Activated T-cell treated with anti-CD3 and anti-CD28 coated beads, Interleukin-2, amount 50 U/mL, for 4 hours (primary cell): ENCODE measurements around the gene ZNF688. TPM values are rescaled to one million over a fixed set of nuclear protein-coding genes. Genes with fewer than 3 reads are reported as not detected.
"Not testable (repeated sequence)": the region's sequence is repeated elsewhere in the genome, so short reads cannot be mapped to it uniquely, and the experiment has no call there.

Source experiments
- ATAC-seq, 2 donors: fragments of 200-7000 bp; cut with Tn5 transposase; one replicate each; pipeline ENCODE4 v1.10.0; 2021
- DNase-seq: peaks from one replicate; pipeline ENCODE4 v3.0.0-alpha.2; 2020
- H3K27me3 Mint-ChIP-seq: one replicate; pipeline ENCODE4 v1.8.0; 2021; ENCODE audit warnings: low read depth, mixed read lengths
- H3K36me3 Mint-ChIP-seq: one replicate; pipeline ENCODE4 v1.8.0; 2022; ENCODE audit warnings: mixed read lengths; ENCODE audit not compliant: insufficient read depth
- H3K4me1 Mint-ChIP-seq: one replicate; pipeline ENCODE4 v1.8.0; 2021; ENCODE audit warnings: low read depth, mixed read lengths
- H3K4me3 Mint-ChIP-seq: one replicate; pipeline ENCODE4 v1.8.0; 2021; ENCODE audit warnings: mild to moderate bottlenecking, moderate library complexity, mixed read lengths
- H3K9me3 Mint-ChIP-seq: one replicate; pipeline ENCODE4 v1.8.0; 2021; ENCODE audit warnings: mixed read lengths
- total RNA-seq, 3 donors: library from RNA; stranded (reverse); gene quantifications; one replicate each; pipeline ENCODE4 v1.2.1, GENCODE V29; 2021

ZNF688 gene
- total RNA-seq, 3 donors from 2014 or later: 5.6 to 8.1 (median 7.4) TPM

DNA sequence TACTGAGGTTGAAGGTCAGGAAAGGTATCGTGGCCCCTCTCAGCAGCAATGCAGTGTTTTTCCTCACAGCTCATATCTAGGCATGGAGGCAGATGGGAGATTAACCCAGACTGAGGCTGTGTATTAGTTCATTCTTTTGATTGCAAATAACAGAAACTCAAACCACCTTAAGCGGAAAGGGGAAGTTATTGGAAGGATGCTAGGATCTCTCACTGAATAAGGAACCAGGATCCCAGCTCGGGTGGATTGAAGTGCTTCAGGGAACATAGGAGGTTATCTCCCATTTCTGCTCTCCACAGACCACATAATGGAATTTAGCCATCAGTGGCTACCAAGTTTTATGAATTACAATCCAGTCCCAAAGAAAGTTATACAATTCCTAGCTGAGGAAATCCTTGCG, 30.5 kb upstream of the ZNF688 start:
- no peaks in the 10 kb centered on the region for H3K4me1 Mint-ChIP-seq
- H3K27me3 Mint-ChIP-seq: no peaks in the 10 kb centered on the region
- no peak for ATAC-seq

DNA sequence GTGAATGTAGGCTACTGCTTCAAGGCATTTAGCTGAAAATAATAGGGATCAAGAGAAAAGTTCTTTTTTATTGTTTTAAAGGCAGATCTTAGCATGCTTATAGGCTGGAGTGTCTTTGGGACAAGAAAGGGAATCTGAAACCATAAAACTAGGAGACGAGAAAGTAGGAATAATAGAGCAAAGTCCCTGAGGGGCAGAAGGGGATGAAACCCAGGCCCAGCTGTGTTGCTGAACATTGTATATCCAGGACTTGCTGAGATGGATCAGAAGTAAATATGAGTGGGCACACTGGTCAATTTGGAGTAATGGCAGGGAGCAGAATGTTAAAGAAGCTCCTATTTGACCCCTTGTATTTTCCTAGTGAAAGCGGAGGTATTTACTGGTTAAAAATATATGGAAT, 29.4 kb upstream of the ZNF688 start:
- no peak for ATAC-seq
- Mint-ChIP-seq H3K9me3 (no peaks in the 10 kb centered on the region), H3K27me3 (no peaks in the 10 kb centered on the region)

More for the DNA sequence above, 30.5 kb upstream of the ZNF688 start:
- no peak for DNase-seq
- H3K4me3 Mint-ChIP-seq: no peak overlapping the region
- peaks cover 23% of the 10 kb centered on the region for H3K36me3 Mint-ChIP-seq
- no peaks in the 10 kb centered on the region for H3K9me3 Mint-ChIP-seq

DNA sequence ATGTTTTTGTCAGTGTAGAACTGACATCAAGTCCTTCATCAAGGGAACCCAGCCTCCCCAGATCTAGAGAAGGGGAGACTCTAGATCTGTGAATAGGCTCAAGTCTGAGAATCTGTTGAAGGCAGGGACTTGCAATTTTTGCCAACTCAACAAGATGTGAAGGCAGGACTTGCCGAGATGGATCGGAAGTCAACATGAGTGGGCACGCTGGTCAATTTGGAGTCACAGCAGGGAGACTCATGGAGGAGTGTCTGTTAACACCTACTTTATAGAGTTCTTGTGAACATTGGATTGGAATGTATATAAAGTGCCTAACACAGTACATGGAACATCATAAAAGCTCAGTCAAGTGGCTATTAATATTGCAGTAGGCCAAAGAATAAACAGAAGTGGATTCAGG, 28.7 kb upstream of the ZNF688 start:
- Mint-ChIP-seq H3K36me3 (peaks cover 14% of the 10 kb centered on the region), H3K9me3 (no peaks in the 10 kb centered on the region), H3K4me1 (no peaks in the 10 kb centered on the region), H3K4me3 (no peak overlapping the region), H3K27me3 (no peaks in the 10 kb centered on the region)
- ATAC-seq: no peak
- no peak for DNase-seq

More for the DNA sequence above, 29.4 kb upstream of the ZNF688 start:
- no peak for DNase-seq
- peaks cover 19% of the 10 kb centered on the region for H3K36me3 Mint-ChIP-seq
- no peak overlapping the region for H3K4me3 Mint-ChIP-seq
- no peaks in the 10 kb centered on the region for H3K4me1 Mint-ChIP-seq

DNA sequence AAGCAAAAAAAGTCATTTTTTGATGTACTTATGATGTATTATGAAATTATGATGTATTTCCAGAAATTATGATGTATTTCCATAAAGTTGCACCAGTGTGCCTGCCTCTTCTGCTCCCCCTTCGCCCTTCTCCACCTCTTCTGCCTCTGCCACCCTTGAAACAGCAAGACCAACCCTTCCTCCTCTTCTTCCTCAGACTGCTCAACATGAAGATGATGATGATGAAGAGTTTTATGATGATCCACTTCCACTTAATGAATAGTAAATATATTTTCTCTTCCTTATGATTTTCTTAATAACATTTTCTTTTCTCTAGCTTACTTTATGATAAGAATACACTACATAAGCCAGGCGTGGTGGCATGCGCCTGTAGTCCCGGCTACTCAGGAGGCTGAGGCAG, 21.4 kb upstream of the ZNF688 start:
- H3K4me3 Mint-ChIP-seq: no peak overlapping the region
- ATAC-seq (no peak), DNase-seq (no peak)
- no peaks in the 10 kb centered on the region for H3K27me3 Mint-ChIP-seq
- no peaks in the 10 kb centered on the region for H3K4me1 Mint-ChIP-seq
- no peaks in the 10 kb centered on the region for H3K36me3 Mint-ChIP-seq
- H3K9me3 Mint-ChIP-seq: no peaks in the 10 kb centered on the region

DNA sequence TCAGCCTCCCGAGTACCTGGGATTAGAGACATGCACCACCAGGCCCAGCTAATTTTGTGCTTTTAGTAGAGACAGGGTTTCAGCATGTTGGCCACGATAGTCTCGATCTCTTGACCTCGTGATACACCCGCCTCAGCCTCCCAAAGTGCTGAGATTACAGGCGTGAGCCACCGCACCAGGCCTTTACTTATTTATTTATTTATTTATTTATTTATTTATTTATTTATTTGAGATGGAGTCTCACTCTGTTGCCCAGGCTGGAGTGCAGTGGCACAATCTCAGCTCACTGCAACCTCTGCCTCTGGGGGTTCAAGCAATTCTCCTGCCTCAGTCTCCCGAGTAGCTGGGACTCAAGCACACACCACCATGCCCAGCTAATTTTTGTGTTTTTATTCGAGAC, 19.4 kb upstream of the ZNF688 start:
- H3K4me3 Mint-ChIP-seq, DNase-seq, H3K9me3 Mint-ChIP-seq, H3K36me3 Mint-ChIP-seq, ATAC-seq, H3K4me1 Mint-ChIP-seq, H3K27me3 Mint-ChIP-seq: not testable (repeated sequence)

DNA sequence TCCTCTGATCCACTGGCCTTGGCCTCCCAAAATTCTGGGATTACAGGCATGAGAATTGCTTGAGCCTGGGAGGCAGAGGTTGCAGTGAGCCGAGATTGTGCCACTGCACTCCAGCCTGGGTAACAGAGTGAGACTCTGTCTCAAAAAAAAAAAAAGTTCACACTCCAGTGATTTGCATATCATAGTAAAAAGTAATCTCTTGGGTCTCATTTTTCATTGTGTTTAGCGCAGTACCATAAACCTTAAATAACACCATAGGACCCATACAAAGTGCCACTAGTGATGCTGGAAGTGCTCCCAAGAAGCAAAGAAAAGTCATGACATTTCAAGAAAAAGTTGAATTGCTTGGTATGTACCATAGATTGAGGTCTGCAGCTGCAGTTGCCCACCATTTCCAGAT, 18.1 kb upstream of the ZNF688 start:
- peaks cover 15% of the 10 kb centered on the region for H3K4me1 Mint-ChIP-seq
- DNase-seq, ATAC-seq, H3K36me3 Mint-ChIP-seq, H3K9me3 Mint-ChIP-seq, H3K27me3 Mint-ChIP-seq, H3K4me3 Mint-ChIP-seq: not testable (repeated sequence)

DNA sequence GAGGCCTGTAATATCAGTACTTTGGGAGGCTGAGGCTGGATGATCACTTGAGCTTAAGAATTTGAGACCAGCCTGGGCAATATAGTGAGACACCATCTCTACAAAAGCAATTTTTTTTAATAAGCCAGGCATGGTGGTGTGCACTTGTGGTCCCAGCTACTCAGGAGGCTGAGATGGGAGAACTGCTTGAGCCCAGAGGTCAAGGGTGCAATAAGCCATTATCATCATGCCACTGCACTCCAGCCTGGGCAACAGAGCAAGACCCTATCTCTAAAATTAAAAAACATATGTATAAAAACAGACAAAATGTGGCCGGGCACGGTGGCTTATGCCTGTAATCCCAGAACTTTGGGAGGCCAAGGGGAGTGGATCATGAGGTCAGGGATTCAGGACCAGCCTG, 17.1 kb upstream of the ZNF688 start:
- Mint-ChIP-seq H3K4me1 (peaks cover 20% of the 10 kb centered on the region), H3K36me3 (no peaks in the 10 kb centered on the region), H3K4me3 (no peak overlapping the region), H3K9me3 (no peaks in the 10 kb centered on the region), H3K27me3 (no peaks in the 10 kb centered on the region)
- DNase-seq (no peak), ATAC-seq (no peak)

DNA sequence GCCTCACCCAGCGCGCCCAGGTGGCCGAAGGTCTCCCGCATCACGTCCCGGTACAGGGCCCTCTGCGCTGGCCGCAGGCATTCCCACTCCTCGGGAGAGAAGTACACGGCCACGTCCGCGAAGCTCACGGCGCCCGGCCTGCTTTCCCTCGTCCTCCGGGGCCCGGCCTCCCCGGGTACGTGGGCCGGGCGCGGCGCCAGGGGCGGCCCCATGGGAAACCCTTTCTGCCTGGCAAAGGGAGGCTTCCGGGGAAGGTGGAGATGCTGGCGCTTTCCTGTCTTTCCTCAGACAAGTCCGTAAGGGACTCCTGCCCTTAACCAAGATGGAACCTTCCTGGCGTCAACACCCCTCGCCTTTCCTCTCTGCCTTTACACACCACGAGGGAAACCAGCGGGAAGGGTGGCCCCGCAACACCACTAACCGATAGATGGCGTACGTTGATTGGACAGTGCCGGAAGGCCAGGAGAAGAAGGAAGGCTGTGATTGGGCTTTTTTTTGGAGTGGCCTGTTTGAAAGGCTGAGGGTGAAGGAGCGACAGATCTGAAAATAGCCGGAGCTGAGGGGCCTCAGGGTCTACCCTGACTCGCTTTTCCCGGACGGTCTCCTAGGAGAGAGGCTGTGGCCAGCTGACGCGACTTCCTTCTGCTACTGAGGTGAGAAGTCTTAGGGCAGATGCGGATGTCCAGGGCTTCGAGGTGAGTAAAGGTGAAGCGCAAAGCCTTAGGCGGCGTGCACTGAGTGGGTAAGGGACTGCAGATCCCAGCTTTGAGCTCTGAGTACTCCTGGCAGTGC, 14.1 kb upstream of the ZNF688 start, which contains the start of gene ZNF785:
Gene ZNF785 (minus strand): TSS at position 298 of the 792 bp plus-strand sequence. CDS start 86 bp downstream, at position 212.
- Mint-ChIP-seq H3K9me3 (no peaks in the 10 kb centered on the region), H3K4me1 (peaks cover 24% of the 10 kb centered on the region), H3K4me3 (peak within 1 kb of the TSS; percentile 90), H3K36me3 (peaks cover 7% of the 10 kb centered on the region), H3K27me3 (no peaks in the 10 kb centered on the region)
- ATAC-seq (peak; percentile 97 to 98), DNase-seq (peak; percentile 88)

DNA sequence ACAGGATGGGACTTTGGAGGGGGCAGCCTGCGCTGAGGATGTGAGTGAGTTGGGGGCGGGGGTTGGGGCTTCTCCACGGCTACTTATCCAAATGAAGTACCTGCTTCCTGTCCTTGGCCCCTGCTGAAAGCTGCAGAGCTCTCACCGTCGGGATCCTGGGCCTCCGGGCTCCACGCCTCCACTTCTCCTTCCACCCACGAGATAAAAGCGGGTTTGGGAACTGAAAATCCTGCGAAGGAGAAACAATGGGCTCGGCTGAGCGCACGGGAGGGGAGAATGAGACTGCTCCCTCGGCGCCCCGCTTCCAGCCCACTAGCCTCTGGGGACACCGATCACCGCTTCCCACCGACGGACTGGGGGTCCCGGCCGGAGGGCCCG, 13.5 kb upstream of the ZNF688 start:
- ATAC-seq (peak; percentile 29 to 46), DNase-seq (no peak)
- peak overlapping the region; percentile 90 for H3K4me3 Mint-ChIP-seq
- no peaks in the 10 kb centered on the region for H3K27me3 Mint-ChIP-seq
- H3K36me3 Mint-ChIP-seq: peaks cover 7% of the 10 kb centered on the region
- peaks cover 24% of the 10 kb centered on the region for H3K4me1 Mint-ChIP-seq
- no peaks in the 10 kb centered on the region for H3K9me3 Mint-ChIP-seq

DNA sequence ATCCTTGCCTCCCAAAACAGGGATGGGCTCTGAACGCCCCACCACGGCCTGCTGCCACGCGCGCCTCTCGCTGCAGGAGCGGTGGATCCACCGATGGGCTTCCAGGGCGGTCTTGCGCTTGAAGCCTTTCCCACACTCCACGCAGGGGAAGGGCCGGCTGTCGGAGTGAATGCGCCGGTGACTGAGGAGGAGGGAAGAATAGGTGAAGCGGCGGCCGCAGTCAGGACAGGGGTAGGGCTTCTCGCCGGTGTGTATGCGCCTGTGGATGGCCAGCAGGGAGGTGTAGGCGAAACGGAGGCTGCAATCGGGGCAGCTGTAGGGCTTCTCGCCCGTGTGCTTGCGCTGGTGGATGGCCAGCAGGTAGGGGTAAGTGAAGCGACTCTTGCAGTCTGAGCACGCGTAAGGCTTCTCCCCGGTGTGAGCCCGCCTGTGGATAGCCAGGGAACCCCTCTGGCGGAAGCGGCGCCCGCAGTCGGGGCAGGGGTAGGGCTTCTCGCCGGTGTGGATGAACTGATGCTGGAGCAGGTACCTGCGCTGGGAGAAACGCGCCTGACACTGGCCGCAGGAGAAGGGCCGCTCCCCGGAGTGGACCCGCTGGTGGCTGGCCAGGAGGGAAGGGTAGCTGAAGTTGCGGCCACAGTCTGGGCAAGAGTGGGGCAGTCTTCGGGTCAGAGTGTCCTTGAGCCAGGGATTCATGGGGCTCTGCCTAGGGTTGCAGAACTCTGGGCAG, 11.3 kb upstream of the ZNF688 start:
- DNase-seq (no peak), ATAC-seq (no peak)
- H3K4me1 Mint-ChIP-seq: peaks cover 24% of the 10 kb centered on the region
- peaks cover 7% of the 10 kb centered on the region for H3K36me3 Mint-ChIP-seq
- no peaks in the 10 kb centered on the region for H3K9me3 Mint-ChIP-seq
- no peaks in the 10 kb centered on the region for H3K27me3 Mint-ChIP-seq
- no peak overlapping the region for H3K4me3 Mint-ChIP-seq

DNA sequence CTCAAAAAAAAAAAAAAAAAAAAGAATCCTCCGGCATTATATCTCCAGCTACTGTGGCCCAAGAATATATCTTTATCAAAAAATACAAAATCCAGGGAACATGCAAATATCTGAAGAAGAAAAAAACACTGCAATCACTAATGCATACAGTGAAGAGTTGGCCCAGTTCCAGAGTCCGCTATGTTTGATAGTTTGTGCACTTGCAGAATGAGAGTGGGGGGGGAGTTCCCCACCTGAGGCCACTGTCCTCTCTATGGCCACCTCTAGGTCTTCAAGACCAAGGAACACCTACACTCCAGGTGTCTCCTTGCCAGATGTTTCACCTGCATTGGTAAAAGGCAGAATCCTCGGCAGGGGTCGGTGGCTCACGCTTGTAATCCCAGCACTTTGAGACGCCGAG, 9.9 kb upstream of the ZNF688 start:
- Mint-ChIP-seq H3K4me3 (no peak overlapping the region), H3K4me1 (peaks cover 22% of the 10 kb centered on the region), H3K9me3 (no peaks in the 10 kb centered on the region), H3K27me3 (no peaks in the 10 kb centered on the region), H3K36me3 (peaks cover 7% of the 10 kb centered on the region)
- ATAC-seq: no peak
- no peak for DNase-seq

DNA sequence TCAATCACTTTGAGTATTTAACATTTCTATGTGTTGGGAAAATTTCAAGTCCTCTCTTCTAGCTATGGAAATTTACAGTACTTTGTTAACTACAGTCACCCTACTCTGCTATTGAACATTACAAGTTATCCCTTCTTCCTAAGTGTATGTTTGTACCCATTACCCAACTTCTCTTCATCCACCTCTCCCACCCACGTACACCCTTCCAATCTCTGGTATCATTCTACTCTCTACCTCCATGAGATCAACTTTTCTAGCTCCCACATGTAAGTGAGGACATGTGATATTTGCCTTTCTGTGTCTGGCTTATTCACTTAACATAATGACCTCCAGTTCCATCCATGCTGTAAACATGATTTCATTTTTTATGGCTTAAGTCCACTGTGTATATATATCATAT, 3.2 kb upstream of the ZNF688 start:
- H3K36me3 Mint-ChIP-seq: no peaks in the 10 kb centered on the region
- DNase-seq (no peak), ATAC-seq (no peak)
- H3K9me3 Mint-ChIP-seq: no peaks in the 10 kb centered on the region
- H3K27me3 Mint-ChIP-seq: no peaks in the 10 kb centered on the region
- H3K4me1 Mint-ChIP-seq: peaks cover 18% of the 10 kb centered on the region
- H3K4me3 Mint-ChIP-seq: no peak overlapping the region

DNA sequence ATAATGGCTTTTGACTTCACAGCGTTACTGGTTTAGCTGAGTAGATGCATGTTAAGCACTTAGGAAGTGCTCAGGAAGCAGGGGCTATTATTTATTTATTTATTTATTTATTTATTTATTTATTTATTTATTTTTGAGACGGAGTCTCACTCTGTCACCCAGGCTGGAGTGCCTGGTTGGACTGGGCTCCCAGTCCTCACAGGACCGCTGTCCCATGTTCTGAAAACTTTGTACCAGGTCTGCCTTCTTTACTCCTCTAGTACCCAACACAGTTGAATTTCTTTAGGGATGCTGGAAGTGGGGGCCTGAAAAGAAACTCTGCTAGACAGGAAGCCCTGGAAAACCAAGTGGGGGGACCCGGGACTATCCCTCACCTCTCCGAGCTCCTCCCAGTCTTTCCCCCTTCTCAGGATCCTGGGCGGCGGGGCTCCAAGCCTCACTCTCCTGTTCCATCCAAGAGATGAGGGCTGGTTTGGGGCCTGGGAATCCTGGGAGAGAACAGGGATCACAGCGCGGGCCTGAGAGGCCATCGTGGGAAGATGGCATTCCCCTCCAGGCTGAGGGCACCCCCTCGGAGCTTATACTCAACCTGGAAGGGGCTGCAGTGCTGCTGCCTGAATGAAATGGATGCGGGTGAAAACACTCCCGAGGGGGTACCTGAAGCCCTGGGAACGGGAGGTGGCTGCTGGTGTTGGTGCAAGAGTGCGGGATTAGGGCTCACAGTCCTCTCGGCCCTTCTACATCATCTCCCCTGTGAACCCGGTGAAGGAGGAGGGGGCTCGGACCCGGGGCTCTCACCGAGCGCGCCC, 674 bp downstream of the ZNF688 start:
- H3K9me3 Mint-ChIP-seq: no peaks in the 10 kb centered on the region
- no peaks in the 10 kb centered on the region for H3K36me3 Mint-ChIP-seq
- H3K27me3 Mint-ChIP-seq: no peaks in the 10 kb centered on the region
- ATAC-seq (no peak), DNase-seq (no peak)
- H3K4me1 Mint-ChIP-seq: peaks cover 43% of the 10 kb centered on the region
- peak overlapping the region; percentile 82 for H3K4me3 Mint-ChIP-seq
